Measurements from ENCODE around the gene SLC26A3.

Gene SLC26A3

DNA sequence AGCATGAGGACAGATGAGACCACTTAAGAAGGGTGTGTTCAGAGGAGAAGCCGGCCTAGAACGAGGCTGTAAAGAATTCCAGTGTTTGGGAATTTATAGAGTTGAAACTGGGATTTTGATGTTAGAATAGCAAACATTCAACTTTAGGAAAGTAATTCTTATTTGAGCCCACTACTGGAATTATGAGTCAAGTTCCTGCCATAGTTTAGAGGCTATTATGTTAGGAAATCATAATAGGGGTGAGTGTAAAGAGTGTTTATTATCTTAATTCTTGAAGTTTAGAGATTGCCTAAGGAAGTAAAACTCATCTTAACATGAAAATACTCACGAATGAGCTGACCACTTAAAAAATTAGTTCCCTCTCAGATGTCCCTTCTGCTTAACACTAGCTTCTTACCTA is 57.0 kb downstream of the SLC26A3 start:
- no peak for DNase-seq (ENCODE audit: low read depth)

DNA sequence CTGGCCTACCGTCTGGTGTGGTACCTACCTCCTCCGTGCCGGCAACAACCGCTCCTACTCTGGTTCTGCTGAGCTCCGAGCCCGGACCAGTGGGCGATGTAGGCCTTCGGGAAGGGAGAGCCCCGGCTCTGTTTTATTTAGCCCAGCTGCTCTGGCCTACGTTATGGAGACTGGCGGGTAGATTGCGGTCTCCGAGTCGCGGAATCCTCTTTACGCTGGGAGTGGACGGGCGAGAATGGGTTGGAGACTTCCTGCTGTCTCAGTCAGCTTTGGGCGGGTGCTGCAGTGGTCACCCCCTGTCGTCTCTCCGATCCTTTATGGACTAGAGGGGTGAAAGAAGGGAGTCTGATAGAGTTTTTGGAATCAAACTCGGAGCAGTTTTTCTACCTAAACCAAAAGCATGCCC is 58.7 kb downstream of the SLC26A3 start:
- peak; percentile 4 for DNase-seq (ENCODE audit: low read depth)

DNA sequence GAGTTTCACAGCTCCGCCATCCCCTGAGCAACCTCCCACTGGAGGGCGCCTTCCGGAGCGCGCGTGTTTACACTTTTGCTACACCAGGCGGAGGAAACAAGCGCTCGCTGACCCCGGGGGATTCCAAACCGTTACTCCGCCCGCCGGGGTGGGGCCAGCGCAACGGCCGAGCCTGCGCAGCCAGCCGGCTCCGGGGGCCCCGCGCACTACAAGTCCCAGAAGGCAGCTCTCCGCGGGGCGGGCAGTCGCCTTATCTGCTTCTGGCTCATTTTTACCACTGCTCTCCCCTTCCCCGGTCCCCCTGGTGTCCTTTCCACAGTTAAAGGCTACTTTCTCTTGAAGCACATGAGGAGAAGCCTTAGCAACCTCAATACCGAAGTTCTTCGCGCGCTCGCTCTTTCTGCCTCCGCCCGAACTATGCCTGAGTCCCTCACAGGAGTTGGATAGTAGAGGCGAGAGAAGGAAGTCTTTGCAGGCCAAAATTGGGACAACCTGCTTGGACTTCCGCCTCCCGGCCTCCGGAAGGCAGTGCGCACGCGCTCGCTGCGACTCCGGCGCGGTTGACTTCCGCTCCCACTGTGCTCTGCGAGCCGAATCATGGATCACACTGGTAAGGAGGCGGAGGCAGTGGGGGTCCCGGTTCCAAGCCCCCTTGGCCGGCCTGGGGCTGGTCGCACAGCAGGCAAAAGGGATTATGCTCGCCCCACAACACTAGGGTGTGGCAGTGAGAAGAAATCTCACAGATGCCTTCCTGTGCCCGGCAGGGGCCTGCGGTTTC is 59.3 kb downstream of the SLC26A3 start, which contains the start of gene CBLL1:
Gene CBLL1, plus strand, starts transcription at position 576 of the 778 bp plus-strand sequence. Its CDS starts 22 bp downstream, at position 598.
- DNase-seq (ENCODE audit: low read depth) = peak; percentile 97

DNA sequence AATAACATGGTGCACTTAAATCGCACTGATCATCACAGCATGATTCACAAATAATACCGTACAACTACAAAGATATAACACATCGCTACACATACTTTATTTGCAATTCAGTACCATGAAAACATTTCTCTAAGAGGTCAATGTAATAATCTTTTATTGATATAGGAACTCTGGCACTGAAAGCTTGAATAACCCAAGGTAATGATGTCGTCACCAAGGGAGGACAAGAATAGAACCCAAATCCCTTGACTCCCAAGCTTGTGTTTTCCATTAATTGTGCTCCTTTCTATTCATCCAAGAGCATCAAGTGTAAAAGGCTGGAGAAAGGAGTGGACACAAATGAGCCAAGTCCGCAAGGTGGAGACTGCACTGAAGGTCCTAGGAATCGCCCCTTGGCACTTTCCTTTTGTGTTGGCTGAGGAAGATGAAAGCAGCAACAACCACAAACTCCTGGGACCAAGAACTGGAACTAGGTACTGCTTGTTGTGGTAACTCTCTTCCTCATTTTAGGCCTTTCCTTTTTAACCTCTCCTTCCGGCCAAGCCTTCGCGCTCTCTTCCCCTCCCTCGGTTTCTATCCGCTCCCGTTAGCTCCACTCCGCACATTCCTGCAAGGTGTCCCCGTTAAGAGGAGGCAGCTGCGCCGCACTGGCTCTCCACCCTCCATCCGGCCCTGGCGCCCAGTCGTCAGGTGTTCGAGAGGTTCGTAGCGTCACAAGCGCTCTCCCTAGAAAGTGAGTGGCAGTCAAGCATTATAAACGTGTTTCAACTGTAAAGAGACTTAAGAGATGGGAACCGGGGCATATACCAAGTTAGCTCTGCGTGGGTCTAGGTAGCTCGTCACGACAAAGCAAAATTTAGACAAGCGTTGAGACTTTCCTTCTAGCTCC is 60.1 kb downstream of the SLC26A3 start:
- DNase-seq (ENCODE audit: low read depth) = no peak

DNA sequence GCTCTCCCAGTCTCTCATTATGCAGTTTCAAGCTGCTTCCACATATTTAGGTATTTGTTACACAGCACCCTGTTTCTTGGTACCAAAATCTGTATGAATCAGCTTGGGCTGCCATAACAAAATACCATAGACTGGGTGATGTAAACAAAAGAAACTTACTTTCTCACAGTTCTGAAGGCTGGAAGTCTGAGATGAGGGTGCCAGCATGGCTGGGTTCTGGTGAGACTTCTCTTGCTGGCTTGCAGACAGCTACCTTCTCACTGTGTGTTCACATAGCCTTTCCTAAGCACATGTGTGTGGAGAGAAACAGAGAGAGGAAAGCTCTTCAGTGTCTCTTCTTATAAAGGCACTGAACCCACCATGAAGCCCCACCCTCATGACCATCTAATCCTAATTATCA is 74.7 kb downstream of the SLC26A3 start:
- DNase-seq (ENCODE audit: low read depth) = no peak

DNA sequence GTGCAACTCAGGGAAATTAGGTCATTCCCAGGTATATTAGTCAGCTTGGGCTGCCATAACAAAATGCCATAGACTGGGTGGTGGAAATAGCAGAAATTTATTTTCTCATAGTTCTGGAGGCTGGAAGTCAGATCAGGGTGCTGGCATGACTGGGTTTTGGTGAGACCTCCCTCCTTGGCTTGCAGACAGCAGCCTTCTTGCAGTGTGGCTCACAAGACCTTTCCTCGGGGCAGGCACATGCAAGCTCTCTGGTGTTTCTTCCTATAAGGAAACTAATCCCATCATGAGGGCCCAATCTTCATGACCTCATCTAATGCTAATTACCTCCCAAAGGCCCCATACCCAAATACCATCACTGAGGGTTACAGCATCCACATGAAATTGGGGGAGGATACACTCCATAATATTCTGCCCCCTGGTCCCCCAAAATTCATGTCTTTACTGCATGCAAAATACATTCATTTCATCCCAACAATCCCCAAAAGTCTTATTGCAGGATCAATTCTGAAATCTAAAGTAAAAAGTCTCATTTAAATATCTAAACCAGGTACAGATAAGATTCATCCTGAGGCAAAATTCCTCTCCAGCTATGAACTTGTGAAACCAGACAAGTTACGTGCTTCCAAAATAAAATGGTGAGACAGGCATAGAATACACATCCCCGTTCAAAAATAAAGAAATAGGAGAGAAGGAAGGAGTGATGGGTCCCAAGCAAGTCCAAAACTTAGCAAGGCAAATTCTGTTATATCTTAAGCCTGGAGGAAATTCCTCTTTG is 76.5 kb downstream of the SLC26A3 start:
- DNase-seq (ENCODE audit: low read depth) = no peak

DNA sequence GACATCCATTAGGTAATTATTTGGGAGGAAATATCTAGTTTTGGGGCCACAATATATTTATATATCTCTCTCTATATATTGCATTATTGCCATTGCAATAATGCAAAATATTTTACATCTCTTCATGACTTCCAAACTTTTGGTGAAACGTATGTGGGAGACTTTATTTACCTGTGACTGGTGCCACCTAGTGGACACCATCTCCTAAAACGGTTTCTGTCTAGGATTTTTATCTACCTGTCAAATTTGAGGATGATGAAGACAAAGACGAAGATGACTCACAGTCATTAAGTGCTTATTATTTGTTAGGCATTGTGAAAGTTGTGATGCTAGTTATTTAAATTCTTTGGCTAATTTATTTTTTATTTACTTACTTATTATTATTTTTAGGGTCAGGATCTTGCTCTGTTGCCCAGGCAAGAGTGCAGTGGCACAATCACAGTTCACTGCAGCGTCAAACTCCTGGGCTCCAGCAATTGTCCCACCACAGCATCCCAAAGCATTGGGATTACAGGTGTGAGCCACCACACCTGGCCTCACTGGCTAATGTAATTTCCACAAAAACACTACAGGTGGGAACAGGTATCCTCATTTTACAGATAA is 77.8 kb downstream of the SLC26A3 start:
- DNase-seq (ENCODE audit: low read depth) = peak; percentile 38

DNA sequence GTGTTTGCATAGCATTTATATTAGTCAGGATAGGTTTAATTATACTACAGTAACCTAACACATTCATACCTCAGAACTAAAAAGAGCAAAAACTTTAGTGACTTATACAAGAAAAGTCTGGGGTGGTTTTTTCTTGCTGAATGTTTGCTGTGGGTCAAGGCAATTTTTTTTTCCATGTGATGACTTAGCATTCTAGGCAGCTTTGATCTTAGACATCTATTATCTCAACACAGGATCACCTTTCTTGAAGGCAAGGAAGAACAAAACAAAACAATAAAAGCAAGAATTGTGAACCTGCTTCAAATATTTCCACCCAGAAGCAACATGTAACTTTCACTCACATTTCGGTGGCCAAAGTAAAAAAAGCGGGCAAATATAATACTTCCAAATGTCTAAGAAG is 79.8 kb downstream of the SLC26A3 start:
- no peak for DNase-seq (ENCODE audit: low read depth)

DNA sequence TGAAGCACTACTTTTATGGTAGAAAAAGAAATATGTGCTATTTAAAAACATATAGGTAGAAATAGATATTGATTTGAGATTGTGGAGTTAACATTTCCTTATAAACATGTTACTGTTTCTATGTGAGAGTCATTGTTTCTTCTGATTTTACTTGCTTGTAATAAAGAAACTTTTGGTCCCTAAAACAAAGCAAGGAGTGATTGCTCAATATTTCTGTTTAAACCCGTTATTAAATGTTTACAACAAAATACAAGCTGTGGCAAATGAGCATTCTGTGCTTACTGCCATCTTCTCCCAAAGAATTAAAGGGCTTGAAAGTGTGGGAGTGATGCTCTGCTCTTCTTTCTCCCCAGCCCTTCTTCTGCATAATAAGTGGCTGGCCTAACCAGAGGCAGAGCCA is 81.7 kb downstream of the SLC26A3 start:
- DNase-seq (ENCODE audit: low read depth) = no peak

DNA sequence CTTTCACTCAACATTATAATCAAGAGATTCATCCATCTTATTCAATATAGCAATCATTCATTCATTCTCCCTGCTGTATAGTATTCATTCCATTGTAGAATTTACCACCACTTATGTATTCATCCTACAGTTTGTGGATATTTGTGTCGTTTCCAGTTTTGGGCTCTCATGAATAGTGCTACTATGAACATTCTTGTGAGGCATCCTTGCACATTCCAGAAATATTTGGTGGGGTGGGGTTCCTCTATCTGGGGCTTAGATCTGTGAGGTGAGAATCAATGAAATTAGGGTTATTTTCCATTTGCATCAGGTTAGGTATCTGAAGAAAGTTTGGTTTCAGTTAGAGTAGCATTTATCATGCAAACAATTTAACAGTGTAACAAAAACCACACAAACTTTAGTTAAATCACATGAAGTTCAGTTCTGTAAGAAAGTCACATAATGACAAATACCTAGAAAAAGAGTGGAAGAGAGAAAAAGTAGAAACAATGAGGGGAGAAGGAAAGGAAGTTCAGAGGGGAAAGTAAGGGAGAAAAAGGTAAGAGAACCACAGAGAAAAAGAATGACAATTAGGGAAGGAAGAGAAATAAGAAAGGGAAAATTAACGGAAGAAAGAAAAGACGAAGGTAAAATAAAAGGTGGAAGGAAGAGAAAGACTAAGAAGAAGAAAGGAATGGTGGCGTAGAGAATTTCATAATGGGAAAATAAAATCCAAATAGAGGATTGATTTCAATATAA is 84.4 kb downstream of the SLC26A3 start:
- no peak for DNase-seq (ENCODE audit: low read depth)

DNA sequence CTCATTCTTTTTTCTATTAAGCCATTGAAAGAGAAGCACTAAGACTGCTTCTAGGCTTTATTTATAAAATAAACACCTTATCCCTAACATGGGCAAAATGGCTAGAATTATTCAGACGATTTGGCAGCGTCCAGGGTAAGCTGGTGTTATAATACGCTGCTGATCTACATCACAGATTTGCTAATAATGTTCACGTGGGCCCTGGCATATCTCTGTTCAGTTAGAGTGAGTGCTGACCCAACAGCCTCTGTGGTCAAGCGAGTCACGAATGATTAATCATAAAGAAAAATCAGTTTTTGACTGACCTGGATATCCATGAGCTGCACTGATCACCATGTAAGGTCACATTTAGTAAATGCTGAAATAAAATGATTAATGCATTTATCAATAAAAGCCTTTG is 87.5 kb downstream of the SLC26A3 start:
- DNase-seq (ENCODE audit: low read depth) = no peak

Data from T follicular helper cell (primary cell).